ENCODE measurements around the gene PCDHGA6. TPM values are rescaled to one million over a fixed set of nuclear protein-coding genes. Genes with fewer than 3 reads are reported as not detected.
"Not testable (repeated sequence)": the region's sequence is repeated elsewhere in the genome, so short reads cannot be mapped to it uniquely, and the experiment has no call there.

PCDHGA6 gene
- total RNA-seq, 4 donors from 2014 or later = 3.3 to 7.3 (median 5.3) TPM

DNA sequence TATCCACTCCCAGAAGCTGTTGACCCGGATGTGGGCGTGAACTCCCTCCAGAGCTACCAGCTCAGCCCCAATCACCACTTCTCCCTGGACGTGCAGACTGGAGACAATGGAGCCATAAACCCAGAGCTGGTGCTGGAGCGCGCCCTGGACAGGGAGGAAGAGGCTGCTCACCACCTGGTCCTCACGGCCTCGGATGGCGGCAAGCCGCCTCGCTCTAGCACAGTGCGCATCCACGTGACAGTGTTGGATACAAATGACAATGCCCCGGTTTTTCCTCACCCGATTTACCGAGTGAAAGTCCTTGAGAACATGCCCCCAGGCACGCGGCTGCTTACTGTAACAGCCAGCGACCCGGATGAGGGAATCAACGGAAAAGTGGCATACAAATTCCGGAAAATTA is 19.6 kb downstream of the PCDHGA6 start:
- Histone ChIP-seq H3K36me3 (no peaks in the 10 kb centered on the region), H3K4me3 (no peak overlapping the region), H3K4me1 (no peaks in the 10 kb centered on the region), H3K27me3 (peaks cover 9% of the 10 kb centered on the region), H3K9me3 (peaks cover 73% of the 10 kb centered on the region), H3K27ac (no peak overlapping the region)
- no peak for DNase-seq (ENCODE audit: low spot score in 2 of 2)
- 28% methylated on average over 19 of the region's 21 CpGs for WGBS
- TF ChIP-seq POLR2A (IDR thresholded peaks at IDR 0.05) (no peak), EP300 (IDR thresholded peaks at IDR 0.05) (no peak), POLR2AphosphoS5 (IDR thresholded peaks at IDR 0.05) (no peak)
- TF ChIP-seq, protein P1, sequence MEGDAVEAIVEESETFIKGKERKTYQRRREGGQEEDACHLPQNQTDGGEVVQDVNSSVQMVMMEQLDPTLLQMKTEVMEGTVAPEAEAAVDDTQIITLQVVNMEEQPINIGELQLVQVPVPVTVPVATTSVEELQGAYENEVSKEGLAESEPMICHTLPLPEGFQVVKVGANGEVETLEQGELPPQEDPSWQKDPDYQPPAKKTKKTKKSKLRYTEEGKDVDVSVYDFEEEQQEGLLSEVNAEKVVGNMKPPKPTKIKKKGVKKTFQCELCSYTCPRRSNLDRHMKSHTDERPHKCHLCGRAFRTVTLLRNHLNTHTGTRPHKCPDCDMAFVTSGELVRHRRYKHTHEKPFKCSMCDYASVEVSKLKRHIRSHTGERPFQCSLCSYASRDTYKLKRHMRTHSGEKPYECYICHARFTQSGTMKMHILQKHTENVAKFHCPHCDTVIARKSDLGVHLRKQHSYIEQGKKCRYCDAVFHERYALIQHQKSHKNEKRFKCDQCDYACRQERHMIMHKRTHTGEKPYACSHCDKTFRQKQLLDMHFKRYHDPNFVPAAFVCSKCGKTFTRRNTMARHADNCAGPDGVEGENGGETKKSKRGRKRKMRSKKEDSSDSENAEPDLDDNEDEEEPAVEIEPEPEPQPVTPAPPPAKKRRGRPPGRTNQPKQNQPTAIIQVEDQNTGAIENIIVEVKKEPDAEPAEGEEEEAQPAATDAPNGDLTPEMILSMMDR (IDR thresholded peaks at IDR 0.05) = no peak

DNA sequence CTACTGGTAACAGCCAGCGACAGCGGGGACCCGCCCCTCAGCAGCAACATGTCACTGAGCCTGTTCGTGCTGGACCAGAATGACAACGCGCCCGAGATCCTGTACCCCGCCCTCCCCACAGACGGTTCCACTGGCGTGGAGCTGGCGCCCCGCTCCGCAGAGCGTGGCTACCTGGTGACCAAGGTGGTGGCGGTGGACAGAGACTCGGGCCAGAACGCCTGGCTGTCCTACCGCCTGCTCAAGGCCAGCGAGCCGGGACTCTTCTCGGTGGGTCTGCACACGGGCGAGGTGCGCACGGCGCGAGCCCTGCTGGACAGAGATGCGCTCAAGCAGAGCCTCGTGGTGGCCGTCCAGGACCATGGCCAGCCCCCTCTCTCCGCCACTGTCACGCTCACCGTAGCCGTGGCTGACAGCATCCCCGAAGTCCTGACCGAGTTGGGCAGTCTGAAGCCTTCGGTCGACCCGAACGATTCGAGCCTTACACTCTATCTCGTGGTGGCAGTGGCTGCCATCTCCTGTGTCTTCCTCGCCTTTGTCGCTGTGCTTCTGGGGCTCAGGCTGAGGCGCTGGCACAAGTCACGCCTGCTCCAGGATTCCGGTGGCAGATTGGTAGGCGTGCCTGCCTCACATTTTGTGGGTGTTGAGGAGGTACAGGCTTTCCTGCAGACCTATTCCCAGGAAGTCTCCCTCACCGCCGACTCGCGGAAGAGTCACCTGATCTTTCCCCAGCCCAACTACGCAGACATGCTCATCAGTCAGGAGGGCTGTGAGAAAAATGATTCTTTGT is 20.9 kb downstream of the PCDHGA6 start:
- WGBS = 32% methylated on average over 29 of the region's 53 CpGs
- peaks cover 71% of the 10 kb centered on the region for H3K9me3 ChIP-seq
- peaks cover 13% of the 10 kb centered on the region for H3K27me3 ChIP-seq
- not testable (repeated sequence) for H3K36me3 ChIP-seq; H3K4me1 ChIP-seq; H3K4me3 ChIP-seq; DNase-seq (ENCODE audit: low spot score in 2 of 2); H3K27ac ChIP-seq

DNA sequence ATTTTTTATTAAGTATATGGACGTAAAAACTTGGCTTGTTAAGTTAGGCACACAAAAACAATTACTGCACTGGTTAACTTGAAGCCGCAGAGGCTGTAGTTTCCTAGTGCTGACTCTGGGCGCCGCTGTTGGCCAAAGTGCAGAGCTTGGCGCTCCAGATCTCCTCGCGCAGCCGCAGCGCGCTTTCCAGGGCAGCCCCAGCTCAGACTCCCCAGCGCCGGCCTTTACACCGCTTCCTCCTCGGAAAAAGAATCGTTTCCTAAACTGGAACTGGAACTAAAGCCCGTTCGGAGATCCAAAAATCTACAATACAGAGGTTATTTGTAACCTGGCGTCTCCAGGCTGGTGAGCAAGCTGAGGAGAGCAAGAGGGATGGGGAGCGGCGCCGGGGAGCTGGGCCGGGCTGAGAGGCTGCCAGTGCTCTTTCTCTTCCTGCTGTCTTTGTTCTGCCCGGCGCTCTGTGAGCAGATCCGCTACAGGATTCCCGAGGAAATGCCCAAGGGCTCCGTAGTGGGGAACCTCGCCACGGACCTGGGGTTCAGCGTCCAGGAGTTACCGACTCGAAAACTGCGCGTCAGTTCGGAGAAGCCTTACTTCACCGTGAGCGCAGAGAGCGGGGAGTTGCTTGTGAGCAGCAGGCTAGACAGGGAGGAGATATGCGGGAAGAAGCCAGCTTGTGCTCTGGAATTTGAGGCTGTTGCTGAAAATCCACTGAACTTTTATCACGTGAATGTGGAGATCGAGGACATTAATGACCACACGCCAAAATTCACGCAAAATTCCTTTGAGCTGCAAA is 24.3 kb downstream of the PCDHGA6 start, which contains the start of gene PCDHGB5:
Gene PCDHGB5, plus strand, starts transcription at position 192 of the 796 bp plus-strand sequence. Its CDS starts 181 bp downstream, at position 373.
- not testable (repeated sequence) for H3K4me1 ChIP-seq; H3K27me3 ChIP-seq; H3K27ac ChIP-seq; H3K36me3 ChIP-seq; DNase-seq (ENCODE audit: low spot score in 2 of 2)
- 7% methylated on average over 25 of the region's 43 CpGs for WGBS
- Histone ChIP-seq H3K9me3 (peaks cover 65% of the 10 kb centered on the region), H3K4me3 (peak within 1 kb of the TSS; percentile 20)
- TF ChIP-seq, protein P1 (IDR thresholded peaks at IDR 0.05) = peak; percentile 25 to 42

DNA sequence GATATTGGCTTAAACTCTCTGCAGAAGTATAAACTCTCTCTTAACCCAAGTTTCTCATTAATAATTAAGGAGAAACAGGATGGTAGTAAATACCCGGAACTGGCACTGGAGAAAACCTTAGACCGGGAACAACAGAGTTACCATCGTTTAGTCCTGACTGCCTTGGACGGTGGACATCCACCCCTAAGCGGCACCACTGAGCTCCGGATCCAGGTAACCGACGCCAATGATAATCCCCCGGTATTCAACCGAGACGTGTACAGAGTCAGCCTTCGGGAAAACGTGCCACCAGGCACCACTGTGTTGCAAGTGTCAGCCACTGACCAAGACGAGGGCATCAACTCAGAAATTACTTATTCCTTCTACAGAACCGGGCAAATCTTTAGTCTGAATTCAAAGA is 24.9 kb downstream of the PCDHGA6 start:
- DNase-seq (ENCODE audit: low spot score in 2 of 2) = no peak
- Histone ChIP-seq H3K27ac (no peak overlapping the region), H3K4me1 (no peaks in the 10 kb centered on the region), H3K4me3 (no peak overlapping the region), H3K36me3 (no peaks in the 10 kb centered on the region), H3K27me3 (peaks cover 5% of the 10 kb centered on the region), H3K9me3 (peaks cover 65% of the 10 kb centered on the region)
- 25% methylated on average over 15 of the region's 15 CpGs for WGBS
- TF ChIP-seq EP300 (IDR thresholded peaks at IDR 0.05) (no peak), POLR2A (IDR thresholded peaks at IDR 0.05) (no peak), POLR2AphosphoS5 (IDR thresholded peaks at IDR 0.05) (no peak)
- TF ChIP-seq, protein P1 (IDR thresholded peaks at IDR 0.05) = no peak

DNA sequence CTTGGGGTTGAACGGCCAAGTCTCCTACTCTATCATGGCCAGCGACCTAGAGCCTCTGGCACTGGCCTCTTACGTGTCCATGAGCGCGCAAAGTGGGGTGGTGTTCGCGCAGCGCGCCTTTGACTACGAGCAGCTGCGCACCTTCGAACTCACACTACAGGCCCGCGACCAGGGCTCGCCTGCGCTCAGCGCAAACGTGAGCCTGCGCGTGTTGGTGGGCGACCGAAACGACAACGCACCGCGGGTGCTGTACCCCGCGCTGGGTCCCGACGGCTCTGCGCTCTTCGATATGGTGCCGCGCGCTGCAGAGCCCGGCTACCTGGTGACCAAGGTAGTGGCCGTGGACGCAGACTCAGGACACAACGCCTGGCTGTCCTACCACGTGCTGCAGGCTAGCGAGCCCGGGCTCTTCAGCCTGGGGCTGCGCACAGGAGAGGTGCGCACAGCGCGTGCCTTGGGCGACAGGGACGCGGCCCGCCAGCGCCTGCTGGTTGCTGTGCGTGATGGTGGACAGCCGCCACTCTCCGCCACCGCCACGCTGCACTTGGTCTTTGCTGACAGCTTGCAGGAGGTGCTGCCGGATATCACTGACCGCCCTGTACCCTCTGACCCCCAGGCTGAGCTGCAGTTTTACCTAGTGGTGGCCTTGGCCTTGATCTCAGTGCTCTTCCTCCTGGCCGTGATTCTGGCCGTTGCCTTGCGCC is 26.0 kb downstream of the PCDHGA6 start:
- 32% methylated on average over 16 of the region's 61 CpGs for WGBS
- no peak for DNase-seq (ENCODE audit: low spot score in 2 of 2)
- Histone ChIP-seq H3K4me1 (no peaks in the 10 kb centered on the region), H3K27me3 (peaks cover 5% of the 10 kb centered on the region), H3K36me3 (no peaks in the 10 kb centered on the region), H3K27ac (no peak overlapping the region), H3K9me3 (peaks cover 62% of the 10 kb centered on the region), H3K4me3 (no peak overlapping the region)
- TF ChIP-seq POLR2AphosphoS5 (IDR thresholded peaks at IDR 0.05) (no peak), EP300 (IDR thresholded peaks at IDR 0.05) (no peak), POLR2A (IDR thresholded peaks at IDR 0.05) (no peak)
- TF ChIP-seq, protein P1 (IDR thresholded peaks at IDR 0.05) = no peak

Data from suprapubic skin (tissue), 4 donors.